ENCODE measurements around the gene AGPAT3.

DNA sequence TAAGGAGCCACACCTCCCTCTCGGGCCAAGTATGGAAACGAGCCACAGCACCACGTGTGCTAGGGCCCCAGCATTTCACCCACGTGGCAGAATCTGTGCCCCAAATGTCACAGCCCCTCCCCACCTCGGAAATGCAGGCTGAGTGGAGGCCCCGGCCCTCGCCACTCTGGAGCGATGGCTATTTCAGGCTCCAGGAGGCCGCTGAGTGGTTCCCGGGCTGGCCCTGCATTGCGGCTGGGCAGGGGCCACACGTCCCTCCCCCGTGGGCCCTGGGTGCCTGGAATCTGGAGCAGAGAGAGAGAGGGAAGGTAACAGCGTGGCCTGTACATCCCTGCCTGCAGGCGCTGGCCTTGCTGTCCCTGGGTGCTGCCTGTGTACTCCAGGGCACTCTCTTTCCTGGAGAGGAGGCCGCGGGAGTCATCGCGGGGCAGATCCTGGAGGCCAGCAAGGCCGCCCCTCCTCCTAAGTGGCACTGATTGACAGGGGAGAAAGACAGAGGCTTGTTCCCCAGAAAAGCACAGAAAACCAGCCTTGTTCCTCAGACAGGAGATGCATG lies 79.1 kb downstream of the AGPAT3 start:
- TF ChIP-seq EZH2 (IDR thresholded peaks at IDR 0.05; ENCODE audit: borderline replicate concordance, low read depth, low read length, severe bottlenecking) = no peak
- no peak for TF ChIP-seq CTCF (IDR thresholded peaks at IDR 0.05; ENCODE audit: extremely low read depth in 1 of 2, insufficient read depth in 1 of 2, low read depth in 1 of 2, low read length in 2 of 2)
- no peak for TF ChIP-seq POLR2A (IDR thresholded peaks at IDR 0.05; ENCODE audit: low read depth, low read length)
- no peak for TF ChIP-seq FOS (IDR thresholded peaks at IDR 0.05; ENCODE audit: borderline replicate concordance, insufficient read depth, low read length)
- TF ChIP-seq MAX (IDR thresholded peaks at IDR 0.05; ENCODE audit: insufficient read depth, insufficient read length) = no peak
- TF ChIP-seq POLR2AphosphoS5 (IDR thresholded peaks at IDR 0.05; ENCODE audit: insufficient read depth, low read depth, low read length) = no peak
- TF ChIP-seq JUN (IDR thresholded peaks at IDR 0.05; ENCODE audit: borderline replicate concordance, insufficient read depth, insufficient read length, low read depth) = no peak
- no peak for TF ChIP-seq GATA2 (IDR thresholded peaks at IDR 0.05; ENCODE audit: insufficient read depth, insufficient read length, low read depth, low read length)
- no peak for TF ChIP-seq MYC (IDR thresholded peaks at IDR 0.05; ENCODE audit: low read depth, low read length)
